ENCODE results near the gene PRELP.
A peak's percentile ranks its signal among the peaks of the same experiment; 100 is the strongest.

Gene PRELP

DNA sequence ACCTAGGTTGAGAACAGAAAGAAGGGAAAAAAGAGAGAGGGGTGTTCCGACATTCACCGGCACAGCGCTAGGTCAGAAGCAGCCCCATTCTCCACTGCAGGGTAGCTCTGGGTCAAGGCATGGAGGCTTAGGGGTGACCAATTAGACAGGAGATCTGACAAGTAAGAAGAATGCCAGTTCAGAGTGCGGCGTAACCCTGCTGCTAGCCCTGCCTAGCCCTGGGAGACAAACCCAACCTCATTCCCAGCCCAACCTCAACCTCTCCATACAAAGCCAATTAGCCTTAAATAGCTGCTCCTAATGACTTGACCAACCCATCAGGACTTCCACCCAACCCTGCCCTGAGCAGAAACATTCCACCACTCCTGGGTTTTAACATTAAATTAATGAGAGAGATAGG, 3.4 kb downstream of the PRELP start:
- no peak for DNase-seq (ENCODE audit: low read depth)

DNA sequence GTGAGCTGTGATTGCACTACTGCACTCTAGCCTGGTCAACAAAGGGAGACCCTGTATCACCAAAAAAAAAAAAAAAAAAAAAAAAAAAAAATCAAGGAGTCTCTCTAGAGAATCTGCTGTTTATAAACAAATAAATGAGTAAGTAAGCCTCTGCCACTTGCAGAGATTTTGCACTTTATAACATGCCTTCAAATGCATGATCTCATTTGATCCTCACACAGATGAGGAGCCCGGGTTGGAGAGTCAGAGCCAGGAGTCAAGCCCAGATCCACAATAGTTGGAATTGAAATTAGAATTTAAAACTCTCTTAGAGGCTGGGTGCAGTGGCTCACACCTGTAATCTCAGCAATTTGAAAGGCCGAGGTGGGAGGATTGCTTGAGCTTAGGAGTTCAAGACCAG, 4.0 kb downstream of the PRELP start:
- DNase-seq (ENCODE audit: low read depth): no peak

DNA sequence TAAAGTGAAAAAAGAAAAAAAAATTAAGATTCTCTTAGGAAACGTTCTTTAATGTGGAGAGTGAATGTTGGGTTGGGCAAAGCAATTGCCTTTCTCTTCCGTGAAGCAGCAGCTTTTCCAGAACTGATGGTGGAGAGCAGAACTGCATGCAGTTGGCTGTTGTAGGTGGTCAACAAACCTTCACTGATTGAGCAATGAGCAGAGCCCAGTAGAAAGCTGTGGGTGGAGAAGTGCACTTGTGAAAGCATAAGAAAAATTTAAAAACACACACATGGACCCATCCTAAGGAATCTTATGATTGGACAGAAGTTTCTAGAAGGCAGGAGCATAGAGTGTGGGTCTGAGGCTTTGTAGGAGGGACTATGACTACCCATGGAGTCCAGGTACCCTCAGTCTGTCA, 4.5 kb downstream of the PRELP start:
- no peak for DNase-seq (ENCODE audit: low read depth)

DNA sequence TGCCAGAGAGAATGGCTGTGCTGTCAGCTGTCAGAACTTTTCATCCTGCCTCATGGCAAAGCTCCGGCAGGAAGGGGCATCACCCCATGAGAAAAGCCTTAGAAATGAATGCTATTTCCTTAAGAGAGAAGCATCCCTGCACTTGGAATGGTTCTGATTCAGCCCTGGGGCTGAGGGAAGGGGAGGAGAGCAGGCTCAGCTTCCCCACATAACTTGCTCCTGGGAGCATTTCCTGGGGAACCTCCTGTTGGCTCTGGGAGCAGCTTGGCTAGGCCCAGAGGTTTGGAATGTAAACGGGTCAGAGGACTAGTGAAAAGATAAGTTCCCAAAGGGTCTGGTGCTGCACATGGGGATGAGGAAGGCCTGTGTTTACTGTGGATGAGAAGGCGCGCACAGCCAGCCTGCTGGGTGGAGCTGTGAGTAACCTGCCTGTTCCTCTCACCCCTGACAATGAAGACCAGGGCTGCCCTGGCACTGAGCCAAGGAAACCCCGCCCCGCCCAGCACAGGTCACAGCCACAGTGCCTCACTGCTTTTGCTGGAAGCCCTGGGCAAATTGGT, 5.0 kb downstream of the PRELP start:
- DNase-seq (ENCODE audit: low read depth): no peak

DNA sequence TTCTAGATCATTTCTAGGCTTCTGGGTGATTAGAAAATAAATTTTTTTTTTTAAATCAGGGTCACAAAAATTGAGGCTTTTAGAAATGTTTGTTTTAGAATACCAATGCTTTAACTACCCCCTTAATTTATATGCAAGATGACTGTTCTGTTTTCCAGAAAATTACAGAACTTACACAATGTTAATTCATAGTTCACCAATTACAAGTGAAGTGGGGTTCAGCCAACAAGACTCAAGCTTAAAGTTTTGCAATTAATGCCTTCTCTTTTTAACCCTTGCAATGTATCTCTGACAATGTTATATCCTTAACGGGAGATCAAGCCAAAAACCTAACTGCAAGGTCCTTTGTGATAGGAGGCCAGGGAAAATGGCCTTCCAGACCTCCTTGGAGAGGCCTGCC, 5.6 kb downstream of the PRELP start:
- no peak for DNase-seq (ENCODE audit: low read depth)

DNA sequence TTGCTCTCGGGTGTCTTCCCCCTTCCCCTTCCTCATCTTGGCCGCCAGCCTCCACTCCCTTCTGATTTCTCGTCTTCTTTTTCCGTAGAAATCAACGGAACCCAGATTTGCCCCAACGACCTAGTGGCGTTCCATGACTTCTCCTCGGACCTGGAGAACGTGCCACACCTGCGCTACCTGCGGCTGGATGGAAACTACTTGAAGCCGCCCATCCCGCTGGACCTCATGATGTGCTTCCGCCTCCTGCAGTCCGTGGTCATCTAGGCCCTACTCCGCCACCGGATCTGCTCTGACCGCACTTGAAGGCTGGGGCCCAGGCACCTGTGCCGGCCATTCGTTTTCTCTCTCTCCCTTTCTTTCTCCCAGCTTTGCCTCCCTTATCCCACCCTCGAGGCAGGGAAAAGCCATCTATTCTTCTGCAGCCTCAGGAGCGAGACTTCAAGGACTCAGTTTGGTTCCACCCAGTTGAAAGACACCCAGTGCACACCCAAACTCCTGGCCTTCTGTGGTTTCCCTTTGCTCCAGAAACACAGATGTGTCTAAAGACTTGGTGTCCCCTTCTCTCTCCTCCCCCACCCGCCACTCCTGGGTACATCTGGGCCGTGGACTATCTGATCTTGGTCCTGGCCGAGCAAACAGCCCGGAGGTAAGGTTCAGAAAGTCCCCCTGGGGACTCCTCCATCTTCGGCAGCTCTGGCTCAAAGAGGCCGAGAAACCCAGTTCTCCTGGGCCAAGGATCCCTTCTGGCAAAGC, 11.2 kb downstream of the PRELP start:
- DNase-seq (ENCODE audit: low read depth): no peak

DNA sequence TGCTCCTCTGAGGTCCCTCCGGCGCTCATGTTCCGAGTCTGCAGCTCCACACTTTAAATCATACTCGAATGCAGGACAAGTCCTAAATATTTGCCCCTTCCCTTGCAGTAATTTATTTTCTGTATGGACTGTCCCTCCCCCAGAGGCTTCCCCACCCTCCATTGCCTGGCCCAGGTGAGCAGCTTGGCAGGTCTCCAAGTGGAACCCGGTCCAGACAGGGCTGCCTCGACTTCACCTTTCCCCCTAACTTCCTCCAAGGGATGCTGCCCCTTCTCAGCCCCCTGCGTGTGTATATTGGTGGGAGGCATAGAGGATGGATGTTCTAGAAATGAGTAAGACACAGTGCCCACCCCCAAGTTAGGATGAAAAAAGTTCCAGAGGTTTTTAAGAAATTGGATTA, 12.9 kb downstream of the PRELP start:
- no peak for DNase-seq (ENCODE audit: low read depth)

DNA sequence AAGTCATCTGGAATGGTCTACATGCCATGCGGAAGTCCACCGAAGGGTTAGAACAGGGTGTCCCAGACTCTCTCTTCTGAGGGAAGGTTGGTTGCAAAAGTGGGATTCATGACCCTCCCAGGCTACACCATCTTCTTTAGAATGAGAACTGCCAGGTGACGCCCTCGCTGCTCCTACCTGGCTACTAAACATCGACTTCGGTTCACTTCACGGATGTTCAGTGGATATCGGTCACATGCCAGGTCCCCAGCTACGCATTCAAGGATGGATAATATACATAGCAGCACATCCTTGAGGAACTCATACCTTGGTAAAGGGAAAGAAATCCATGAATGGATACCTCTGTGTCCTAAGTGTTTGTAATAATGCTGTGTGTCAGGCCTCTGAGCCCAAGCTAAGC, 15.0 kb downstream of the PRELP start:
- DNase-seq (ENCODE audit: low read depth): no peak

DNA sequence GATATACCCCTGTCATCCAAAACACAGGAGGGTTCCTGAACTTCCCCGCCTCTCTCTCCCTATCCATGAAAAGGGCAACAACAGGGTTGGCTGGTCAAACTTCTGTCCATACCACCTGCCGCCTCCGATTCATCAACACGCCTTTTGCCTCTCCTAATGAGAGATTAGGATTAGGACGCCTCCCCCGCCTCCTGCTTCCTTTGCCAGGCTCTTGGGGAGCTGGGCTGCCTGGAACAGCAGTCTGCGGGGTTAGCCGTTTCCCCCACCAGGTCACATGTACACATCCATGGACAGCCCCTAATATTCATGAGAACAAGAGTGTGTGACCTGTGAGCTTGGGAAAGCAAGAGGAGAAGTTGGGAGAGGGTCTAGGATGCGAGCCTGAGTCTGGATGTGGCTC, 16.1 kb downstream of the PRELP start:
- no peak for DNase-seq (ENCODE audit: low read depth)

DNA sequence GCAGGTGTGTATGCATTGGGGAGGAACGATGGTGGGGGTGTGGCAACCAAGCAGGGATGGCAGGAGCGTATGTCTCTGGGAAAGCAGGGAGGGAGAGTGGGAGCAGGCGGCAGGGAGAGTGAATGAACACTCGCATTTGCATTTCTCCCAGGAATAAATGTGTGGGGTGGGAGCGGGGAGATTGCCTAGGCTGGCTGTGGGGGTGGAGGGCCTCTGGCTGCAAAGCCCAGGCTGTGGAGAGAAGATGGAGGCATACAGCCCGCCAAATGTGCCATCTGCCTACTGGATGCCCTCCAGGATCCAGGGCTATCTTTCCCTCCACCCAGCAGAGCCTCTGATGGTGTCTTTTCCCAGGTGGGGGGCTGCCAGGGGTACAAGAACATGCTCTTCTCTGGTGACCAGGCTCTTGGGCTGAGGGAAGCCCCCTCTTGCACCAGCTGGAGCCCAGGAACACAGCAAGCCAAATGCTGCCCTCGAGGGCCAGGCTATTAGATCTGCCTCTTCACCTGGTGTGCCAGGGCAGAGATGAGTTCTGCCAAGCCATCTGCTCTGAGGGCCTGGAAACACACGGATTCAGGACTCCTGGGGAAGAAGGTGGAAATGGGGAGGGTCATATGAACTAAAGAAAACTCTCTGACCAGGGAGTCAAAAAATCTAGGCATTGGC, 16.6 kb downstream of the PRELP start:
- DNase-seq (ENCODE audit: low read depth): no peak

DNA sequence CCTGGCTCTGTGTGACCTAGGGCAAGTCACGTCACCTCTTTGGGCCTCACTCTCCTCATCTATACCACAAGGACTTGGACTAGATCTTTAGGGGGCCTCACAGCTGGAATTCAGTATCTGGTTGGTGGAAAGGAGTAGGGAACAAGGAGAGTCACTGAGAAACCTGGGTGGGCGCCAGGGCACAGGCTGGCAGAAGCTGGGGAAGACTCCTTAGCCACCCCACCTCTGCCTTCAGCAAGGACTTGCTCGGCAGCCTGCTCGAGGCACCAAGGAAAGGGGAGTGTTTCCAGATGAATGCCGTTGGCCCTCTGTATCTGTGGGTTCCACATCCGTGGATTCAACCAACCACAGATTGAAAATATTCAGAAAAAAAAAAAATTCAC, 17.1 kb downstream of the PRELP start:
- DNase-seq (ENCODE audit: low read depth): no peak

DNA sequence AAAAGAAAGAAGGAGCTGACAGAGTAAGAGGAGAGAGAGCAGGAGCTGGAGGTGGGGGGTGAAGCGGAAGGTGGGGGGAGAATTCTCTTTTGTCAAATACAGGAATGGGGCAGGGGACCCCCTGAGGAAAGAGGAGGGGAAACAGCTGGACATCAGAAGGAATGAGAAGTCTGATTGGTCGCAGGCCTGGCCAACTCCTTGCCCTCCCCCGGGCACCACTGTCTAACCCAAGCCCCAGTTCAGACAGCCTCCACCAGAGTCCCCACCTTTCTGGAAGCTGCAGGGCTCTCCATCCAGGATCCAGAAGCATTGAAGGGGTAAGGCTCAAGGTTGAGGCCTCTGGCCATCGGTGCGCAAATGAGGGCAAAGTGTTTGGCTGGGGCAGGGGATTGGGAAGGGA, 18.3 kb downstream of the PRELP start, which contains the start of gene OPTC:
Gene OPTC, plus strand, starts transcription at position 253 of the 400 bp plus-strand sequence. CDS start 1,853 bp downstream, outside the sequence.
- no peak for DNase-seq (ENCODE audit: low read depth)

DNA sequence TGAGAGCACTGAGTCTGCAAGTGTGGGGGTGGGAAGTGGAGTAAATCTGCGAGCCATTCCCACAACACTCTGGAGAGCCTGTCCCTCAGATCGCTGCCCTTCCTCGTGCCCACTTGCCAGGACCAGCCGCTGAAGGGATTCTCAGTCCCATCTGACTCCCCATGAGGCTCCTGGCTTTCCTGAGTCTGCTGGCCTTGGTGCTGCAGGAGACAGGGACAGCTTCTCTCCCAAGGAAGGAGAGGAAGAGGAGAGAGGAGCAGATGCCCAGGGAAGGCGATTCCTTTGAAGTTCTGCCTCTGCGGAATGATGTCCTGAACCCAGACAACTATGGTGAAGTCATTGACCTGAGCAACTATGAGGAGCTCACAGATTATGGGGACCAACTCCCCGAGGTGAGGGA, 20.2 kb downstream of the PRELP start:
- DNase-seq (ENCODE audit: low read depth): no peak

DNA sequence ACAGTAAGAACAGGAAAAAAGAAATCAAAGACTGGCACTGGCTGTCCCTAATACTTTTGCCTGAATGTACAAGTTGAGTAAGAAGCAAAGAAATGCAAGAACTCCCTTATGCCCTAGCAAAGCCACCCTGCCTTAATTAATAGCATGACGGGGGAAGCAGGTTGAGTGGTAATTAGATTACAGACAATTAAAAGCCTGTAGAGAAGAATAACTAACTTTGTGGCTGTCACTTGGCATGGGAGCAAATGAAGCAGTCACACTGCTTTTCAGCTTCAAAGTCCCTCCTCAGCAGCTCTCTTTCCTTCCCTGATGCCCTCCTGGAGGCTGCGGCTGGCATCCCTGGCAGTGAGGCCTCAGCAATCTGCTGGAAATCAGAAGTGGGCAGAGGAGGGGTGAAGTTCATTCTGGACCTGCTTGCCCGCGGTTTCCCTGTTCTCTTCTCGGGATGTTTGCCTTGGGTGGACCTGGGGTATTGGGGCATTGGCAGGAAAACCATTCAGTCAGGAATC, 21.7 kb downstream of the PRELP start:
- no peak for DNase-seq (ENCODE audit: low read depth)

DNA sequence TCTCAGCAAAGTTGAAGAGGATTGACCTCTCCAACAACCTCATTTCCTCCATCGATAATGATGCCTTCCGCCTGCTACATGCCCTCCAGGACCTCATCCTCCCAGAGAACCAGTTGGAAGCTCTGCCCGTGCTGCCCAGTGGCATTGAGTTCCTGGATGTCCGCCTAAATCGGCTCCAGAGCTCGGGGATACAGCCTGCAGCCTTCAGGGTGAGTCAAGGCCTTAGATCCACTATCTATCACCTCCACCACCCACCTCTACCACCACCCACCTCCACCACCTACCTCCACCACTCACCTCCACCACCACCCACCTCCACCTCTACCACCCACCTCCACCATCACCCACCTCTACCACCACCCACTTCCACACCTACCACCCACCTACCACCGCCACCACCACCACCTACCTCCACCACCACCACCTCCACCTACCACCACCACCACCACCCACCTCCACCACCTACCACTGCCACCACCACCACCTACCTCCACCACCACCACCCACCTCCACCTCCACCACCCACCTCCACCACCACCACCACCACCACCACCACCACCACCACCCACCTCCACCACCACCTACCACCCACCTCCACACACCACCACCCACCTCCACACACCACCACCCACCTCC, 24.2 kb downstream of the PRELP start:
- no peak for DNase-seq (ENCODE audit: low read depth)

DNA sequence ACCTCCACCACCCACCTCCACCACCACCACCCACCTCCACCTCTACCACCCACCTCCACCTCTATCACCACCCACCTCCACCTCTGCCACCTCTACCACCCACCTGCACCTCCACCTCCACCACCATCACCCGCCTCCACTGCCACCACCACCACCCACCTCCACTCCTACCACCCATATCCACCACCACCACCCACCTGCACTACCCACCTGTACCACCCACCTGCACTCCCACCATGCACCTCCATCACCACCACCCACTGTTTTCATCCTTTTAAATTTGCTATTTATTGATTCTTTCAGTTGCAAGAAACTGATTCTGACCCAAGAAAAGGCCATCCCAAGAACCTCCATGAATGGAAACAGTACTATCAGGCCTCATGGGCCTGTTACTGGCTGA, 24.7 kb downstream of the PRELP start:
- no peak for DNase-seq (ENCODE audit: low read depth)

DNA sequence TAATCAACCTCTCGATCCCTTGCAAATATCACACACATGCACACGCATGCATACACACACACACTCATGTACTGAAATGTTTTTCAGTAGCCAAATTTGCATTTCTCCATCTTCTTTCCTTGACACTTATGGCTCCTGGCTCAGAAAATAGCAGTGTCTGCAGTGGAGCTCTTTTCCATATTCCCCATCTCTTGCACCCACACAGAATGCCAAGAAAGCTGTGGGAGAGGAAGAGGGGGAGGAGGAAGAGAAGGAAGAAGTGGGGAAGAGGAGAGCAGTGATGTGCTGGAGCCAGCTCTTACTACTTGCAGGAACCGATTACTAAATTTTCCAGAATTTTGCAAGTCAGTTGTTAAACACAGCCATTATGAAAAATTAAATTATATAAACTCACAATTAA, 28.2 kb downstream of the PRELP start:
- no peak for DNase-seq (ENCODE audit: low read depth)

DNA sequence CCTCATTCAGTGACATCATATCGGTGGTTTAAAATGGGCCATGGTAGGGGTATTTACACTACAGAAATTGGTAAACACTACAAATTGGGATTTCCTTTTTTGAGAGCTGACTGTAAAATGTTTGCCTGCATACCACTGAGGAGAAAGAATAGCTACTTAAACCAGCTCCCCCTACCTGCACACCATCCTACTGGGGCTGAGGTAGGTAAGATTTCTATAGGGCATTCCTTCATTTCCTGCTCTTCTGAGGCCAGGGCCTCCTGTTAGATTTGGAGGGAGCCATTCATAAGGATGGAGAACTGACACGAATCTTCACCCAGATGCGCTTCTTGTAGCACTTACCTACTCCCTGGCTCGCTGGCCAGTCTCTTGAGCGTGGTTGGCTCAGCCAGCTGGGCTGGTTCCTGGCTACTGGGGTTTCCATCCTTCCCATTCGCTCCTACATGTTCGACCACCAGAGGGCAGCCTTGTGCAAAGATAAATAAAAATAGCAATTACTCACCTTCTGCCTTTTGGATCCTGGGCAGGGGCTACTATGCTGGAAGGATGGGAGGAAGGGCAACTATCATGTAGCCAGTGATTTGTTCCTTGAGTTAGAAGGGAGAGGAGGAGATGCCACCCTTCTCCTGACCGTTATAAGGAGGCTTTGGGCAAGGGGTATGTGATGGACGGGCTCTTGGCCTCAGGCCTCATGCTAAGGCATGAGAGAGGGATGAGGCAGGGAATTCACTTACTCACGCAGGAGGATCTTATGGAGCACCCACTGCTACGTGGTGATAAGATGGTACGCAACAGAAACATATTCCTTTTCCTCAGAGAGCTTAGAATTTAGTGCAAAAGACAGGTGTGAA, 29.0 kb downstream of the PRELP start:
- peak; percentile 49 for DNase-seq (ENCODE audit: low read depth)

DNA sequence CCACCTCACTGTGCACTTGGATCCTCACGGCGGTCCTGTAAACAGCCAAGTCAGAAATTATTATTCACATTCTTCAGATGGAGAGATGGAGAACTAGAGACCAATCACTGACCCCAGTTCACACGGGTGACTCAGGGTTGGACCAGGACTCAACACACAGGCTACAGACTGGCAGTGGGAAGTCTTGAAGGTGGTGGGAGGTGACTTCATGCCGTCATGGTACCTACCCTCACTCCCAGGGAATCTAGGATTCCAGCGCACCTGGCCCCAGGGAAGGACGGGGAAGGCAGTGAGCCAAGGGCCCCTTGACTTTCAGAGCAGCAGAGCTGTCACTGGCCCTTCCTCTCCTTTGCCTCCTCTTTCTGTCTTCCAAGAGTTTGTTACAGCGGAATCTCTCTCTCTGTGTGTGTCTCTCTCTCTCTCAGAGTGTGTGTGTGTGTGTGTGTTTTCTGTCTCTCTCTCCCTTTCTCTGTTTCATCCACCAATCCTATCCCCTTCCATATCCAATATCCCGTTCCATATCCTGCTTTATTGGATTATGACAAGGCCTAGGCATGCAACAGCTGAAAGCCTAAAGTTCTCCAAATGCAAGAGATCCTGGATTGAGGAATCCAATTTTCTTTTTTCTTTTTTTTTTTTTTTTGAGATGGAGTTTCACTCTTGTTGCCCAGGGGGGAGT, 30.1 kb downstream of the PRELP start:
- no peak for DNase-seq (ENCODE audit: low read depth)

DNA sequence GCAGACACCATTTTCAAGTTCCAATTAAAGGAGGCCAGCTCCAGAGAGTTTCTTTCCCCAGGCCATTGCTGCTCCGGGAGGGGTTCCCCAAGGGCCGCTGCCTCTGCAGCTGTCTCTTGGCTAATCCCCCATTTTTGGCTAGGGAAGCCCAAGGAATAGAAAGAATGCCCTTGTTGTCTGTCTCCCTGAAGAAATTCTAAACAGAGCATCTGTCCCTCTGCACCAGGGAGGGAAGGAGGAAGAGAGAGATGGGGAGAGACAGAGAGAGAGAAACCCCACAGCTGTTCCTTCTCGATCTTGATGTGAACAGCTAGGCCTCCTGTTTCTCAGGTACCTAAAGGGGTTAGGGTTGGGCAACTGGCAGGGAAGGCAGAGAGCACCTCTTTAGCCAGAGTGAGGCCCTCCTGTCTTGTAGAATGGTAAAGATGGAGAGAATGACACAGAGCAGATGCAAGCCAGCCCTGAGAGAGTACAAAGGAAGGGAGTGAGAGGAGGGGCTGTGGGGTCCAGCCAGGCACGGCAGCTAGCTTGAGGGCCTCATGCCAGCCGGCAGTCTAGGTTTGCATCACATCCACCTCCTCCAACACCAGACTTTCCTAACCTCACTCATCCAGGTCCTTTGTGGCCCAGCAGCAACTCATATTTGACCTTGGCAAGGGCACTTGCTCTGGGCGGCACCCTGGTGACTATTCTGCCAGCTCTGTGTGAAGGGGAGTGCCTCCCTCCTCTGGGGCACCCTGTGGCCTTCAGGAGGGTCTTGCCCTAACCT, 31.4 kb downstream of the PRELP start:
- DNase-seq (ENCODE audit: low read depth): no peak

DNA sequence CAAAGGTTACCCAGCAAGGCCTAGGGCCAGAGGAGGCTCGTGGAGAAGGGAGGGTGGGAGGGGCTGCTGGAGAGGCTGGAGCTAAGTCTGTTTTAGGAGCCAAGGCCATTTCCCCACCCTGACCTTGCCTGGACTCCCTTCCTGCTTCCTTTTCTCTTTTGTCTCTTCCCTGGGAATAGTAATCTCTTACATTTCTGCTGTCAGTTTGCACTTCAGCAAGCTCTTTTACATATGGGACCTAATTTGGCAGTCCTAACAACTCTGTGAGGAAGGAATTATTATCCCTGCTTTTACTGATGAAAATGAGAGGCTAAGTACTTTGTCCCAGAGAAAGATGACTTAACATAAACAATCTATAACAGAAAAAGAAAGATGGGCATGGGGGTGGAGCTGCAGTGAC, 32.2 kb downstream of the PRELP start:
- DNase-seq (ENCODE audit: low read depth): no peak

All from CMK (cell line).